ENCODE measurements around the gene TNFRSF19. TPM values are rescaled to one million over a fixed set of nuclear protein-coding genes. Genes with fewer than 3 reads are reported as not detected.

Gene TNFRSF19
- 82.7 and 94.1 TPM in 2 replicates for total RNA-seq

GRCh38 chr13:23570099-23570920, at the start of gene TNFRSF19:
TNFRSF19 (plus strand) TSS chr13:23570412; CDS start chr13:23590184, 19,772 bp downstream.

Other genes starting within 250 kb of the TNFRSF19 start
- gene SACS, start 136.7 kb upstream of the TNFRSF19 start, total RNA-seq, result 30.6 and 39.9 TPM in 2 replicates